Femur (tissue), 1 donor: ENCODE data around the gene CCDC102A.

Experiments
- DNase-seq: peaks from one replicate; pipeline ENCODE4 v3.0.0-alpha.2; 2017

CCDC102A gene

DNA sequence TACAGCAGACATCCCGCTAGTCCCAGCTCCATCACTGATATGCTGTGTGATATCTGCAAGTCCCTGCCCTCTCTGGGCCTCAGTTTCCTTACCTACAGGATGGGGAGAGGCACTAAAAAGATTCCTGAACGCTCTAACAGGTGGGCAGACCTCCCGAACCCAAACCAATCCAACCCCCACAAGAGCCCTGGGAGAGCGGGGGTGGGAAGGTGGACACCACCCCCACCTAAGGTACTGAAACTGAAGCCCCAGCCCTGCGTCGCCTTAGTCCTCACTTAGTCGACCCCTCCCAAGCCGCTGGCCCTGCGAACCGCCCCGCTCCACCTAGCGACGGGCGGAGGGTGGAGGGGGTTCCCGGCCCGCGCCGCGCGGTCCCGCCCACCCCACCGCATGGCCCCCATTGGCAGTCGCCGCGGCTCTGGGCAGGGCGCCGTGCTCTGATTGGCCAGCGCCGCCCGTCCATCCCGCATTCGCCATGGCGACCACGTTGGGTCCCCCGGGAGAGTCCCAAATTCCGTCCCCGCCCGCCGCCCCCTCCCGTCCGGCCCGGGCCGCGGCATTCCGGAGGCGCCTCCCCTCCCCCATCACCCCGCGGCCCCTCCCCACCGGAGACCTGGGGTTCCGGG, 578 bp downstream of the CCDC102A start:
- DNase-seq: peak; percentile 96

DNA sequence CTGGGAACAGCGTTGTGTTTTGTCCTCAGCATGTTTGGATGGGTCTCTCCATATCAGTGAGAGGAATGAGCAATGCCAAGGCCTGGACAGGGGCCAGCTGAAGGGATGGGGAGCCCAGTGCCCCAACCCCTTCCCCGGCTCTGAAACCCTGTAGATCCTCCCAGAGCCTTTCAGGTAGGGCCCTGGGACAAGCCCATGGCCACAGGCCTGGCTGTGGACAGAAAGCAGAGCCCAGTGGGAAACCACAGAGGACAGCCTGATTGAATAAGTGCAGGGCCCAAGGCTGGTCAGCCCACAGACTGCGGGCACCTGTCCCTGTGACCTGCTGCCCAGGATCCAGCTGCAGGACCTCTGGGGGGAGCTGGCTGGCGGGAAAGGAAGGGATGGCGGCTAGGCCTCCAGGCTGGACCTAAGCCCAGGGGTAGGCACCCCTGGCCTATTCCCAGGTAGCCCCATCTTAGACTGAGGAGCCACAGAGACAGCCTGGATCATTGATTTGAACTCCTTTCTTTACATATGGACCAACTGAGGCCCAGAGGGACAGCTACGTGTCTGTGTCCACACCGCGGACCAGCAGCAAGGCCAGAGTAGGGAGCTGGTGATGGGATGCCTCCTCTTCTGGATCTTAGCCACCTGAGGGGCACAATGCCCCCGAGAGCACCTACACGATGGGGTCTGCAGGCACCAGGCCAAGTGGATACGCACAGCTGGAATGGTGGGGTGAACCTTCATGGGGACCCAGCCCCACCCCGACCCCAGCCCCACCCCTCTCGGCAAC, 1.3 kb downstream of the CCDC102A start:
- DNase-seq: peak; percentile 49

DNA sequence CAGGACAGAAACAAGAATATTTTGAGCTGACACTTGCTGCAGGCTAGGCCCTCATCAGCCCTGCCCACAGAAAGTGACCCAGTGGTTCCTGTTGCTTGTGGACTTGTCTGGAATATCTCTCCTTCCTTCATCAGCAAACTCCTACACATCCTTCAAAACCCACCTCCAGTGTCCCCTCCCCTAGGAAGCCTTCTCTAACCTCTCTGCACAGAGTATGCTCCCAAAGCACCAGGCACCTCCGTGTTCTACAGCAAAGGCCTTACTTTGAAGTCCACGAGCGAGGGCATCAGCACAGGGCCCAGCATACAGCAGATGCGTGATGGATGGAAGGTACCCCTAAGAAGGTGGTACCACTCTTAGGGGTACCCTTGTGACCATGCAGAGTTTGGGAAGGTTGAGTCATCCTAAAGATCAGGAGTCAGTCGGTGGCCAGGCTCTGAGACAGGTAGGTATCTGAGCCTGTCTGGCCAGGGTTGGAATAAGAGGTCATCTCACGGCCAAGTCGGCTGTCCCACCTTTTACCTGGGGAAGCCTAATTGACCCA, 2.0 kb downstream of the CCDC102A start:
- peak; percentile 13 for DNase-seq

DNA sequence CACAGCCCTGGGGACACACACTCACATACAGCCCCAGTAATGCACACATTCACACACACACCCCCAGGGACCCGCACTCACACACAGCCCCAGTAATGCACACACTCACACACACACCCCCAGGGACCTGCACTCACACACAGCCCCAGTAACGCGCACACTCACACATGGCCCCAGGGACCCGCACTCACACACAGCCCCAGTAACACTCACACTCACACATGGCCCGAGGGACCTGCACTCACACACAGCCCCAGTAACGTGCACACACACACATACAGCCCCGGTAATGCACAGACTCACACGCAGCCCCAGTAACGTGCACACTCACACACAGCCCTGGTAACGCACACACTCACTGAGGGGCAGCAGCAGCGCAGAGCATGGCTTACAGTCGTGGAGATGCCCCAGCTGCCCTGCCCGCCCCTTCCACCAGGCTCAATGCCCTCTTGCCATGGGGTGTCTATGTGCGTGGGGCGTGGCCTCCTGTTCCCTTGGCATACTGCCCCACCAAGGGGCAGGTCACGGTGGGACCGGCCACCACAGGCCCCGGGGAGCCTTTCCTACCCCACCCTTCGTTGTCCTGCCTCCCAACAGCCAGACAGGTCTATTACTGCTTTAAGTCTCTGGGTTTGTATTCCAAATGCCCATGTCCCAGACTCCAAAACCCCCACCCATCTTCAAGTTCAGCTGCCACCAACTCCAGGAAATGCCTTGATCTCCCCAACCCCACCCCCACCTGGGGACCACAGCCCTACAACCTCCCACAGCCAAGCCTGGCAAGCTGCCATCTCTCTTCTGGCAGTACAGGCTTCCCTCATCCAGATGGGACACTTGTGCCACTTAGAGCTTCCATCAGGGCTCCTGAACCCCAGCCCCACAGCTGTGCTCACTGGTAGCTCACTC, 2.7 kb downstream of the CCDC102A start:
- DNase-seq: peak; percentile 61

DNA sequence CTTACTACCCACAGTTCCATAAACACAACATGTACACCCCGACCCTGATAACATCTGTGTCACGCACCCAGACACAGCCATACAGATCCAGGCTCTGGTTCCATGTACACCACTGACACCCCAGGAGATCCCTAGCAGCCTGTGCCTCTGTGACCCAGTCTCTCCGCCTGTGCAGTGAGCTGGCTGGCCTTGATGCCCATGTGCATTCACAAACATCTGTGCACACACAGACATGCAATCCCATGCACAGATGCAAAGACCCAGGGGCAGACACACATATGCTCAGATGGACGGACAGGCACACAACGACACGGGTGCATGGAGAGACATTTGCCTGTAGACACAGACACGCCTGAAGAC, 4.1 kb downstream of the CCDC102A start:
- no peak for DNase-seq

DNA sequence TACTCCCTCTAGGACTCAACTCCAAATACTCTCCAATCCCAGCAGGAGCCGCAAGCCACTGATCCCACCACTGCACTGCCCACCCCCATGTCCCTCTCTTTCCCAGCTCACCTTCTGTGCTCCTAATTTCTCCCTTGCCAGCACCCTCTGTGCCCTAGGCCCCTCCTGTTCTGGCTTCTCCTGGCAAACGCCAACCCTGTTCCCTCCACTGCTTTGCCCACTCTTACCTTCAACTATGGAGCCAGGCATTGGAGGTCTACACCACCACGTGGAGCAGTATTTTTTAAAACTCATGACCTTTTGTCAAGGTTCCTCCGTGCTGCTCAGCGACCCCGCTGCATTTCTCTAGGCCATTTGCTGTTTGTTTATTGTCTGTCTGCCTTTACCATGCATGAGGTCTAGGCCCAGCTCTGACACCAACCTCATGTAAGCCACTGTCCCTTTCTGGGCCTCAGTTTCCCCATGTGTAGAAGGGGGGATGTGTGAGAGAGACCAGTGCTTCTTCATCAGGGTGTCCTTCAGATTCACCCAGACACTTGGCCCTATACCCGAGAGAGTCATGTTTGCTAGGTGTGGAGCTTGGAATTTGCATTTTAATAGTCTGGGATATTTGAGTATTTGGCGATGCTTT, 4.6 kb downstream of the CCDC102A start:
- DNase-seq: peak; percentile 15

DNA sequence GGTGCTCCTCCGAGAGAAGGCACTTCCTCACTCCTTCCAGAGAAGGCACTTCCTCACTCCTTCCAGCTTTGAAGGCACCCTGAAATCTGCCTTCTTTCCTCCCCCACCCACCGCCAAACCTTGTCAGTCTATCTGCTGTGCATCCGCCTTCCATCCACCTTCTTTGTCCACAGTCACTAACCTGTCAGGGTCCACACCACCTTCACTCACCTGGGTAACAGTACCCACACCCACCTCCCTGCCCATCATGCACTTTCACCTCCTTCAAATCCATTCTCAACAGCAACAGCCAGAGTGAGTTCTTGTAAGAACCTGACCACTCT, 5.2 kb downstream of the CCDC102A start:
- peak; percentile 18 for DNase-seq

DNA sequence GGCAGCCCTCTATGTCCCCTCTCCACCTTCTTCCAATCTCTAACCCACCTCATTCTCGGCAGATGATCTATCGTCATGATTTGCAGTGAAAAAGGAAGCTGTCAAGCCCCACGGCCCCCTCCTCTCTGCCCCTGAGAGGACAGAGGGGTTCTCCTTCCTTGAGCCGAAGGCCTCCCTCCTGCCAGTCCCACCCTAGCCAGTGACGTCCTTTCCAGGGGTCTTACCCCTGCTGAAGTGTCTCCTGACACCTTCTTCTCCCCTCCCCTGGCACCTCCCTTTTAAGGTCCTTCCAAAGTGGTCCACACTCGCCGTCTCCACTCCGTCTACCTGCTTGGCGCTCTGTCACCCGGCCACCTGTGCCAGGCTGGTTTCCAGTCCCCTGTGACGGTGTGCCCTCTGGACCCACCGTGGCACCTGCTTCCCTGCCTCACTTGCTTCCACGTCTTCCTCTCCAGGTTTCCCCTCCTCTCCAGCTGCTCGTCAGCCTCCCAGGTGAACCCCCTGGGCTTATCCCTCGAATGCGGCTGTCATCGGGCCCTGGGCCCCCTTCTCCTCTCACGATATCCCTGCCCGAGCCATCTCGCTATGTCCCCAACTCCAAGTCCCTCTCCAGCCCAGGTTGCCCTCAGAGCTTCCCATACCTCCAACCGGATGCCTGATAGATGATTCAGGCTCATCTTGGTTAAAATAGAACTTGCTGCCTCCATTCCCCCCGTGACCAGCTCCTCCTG, 5.7 kb downstream of the CCDC102A start:
- DNase-seq: peak; percentile 26

DNA sequence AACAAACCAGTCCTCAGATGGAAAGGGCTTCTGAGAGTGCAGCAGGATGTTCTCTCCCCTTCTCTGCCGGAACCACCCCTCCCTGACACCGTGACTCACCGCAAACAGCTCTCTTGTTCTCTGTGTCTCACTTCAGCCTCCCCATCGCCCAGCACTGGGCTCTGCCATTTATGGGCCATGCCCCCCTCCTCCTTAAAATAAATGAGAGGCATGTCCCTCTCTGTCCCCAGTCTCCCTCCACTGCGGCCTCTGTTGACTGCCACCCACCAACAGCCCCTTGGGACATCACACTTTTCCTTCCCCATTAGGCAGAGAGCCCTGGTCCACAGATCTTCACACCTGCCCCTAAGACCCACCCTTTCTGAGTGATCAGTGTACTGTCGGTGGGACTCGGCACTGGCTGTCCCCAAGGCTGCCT, 6.3 kb downstream of the CCDC102A start:
- DNase-seq: peak; percentile 51

DNA sequence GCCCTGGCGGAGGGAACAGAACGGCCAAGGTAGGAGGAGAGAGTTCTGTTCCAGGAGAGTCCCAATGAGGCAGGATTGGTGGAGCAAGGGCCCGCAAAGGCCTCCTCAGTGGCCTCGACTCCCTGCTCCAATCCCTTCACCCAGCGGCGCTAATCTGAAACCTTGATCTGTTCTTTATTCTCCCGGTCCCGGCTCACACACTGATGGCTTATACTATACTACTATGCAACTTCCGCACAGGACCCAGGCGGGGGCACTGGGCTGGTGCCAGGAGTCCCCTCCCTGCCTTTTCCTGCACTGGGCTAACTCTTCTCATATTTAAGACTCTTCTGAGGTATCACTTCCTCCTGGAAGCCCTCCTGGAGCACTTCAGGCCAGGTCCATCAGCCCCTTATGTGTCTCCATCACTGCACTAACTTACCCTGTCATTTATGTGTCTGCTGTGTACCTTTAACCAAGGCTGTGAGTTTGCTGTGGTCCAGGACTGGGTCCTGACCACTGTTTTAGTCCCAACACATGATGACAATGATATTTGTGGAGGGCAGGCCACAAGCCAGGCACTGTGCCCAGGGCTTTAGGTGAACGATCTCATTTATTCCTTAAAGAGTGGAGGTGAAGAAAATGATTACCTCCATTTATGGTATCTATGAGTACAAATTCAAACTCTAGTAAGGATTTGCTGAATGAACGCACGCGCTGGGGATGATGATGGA, 6.8 kb downstream of the CCDC102A start:
- DNase-seq: no peak

DNA sequence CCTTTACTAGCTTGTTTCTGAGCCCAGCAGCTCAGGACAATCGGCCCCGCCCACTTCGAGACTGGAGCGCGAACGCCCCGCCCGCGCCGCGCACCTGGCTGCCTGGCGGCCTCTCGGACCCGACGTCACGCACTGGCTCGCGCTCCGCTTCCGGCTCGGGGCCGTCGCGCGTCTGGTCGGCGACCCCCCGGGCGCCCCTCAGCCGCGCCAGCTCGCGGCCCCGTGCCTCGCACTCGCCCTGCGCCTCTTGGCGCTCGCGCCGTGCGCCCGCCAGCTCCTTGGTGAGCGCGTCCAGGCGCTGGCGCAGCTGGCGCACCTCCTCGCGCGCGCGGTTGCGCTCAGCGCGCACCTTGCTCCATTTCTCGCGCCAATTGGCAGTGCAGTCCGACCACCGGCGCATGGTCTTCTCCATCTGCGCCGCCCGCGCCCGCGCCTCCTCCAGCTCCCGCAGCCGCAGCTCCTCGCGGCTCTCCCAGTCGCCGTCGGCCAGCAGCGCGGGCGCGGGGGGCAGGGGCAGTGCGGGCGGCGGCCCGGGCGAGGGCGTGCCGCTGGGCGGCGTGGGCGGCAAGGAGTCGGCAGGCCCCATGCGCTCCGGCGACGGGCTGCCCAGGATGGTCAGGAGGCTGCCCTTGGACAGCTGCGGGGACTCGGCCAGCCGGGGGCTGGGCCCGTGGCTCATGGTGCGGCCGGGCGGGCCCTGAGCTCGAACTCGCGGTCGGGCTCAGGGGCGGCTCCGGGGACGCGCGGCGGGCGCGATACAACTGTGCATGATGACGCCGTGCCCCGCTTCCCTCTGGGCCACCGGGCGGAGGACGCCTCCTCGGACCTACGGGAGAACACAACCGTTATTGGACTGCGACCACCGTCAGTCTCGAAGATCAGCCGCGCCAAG, 7.6 kb downstream of the CCDC102A start:
- DNase-seq: peak; percentile 23

DNA sequence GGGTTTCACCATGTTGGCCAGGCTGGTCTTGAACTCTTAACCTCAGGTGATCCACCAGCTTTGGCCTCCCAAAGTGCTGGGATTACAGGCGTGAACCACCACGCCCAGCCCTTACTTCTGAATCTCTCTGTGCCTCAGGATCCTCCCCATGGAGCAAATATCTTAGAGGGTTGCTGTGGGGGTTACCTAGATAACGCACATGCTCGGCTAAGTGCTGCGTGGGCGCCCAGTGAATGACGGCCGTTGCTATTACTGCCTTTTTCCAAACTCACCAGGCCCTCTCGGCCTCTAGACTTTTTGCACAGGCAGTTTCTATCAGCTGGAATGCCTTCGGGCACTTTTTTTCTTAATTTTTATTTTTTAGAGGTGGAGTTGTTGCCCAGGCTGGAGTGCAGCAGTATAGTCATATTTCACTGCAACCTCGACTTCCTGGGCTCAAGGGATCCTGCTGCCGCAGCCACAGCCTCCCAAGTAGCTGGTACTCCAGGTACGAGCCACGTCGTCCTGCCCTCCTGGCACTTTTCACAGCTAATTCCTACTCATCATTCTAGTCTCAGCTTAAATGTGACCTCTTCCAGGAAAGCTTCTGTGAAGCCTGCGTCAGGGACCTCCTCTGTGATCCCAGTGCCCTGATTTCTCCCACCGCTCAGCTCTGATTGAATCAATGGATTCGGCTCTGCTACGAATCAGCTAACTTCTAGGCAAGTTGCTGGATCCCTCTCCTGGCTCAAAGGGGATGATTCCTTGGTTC, 8.6 kb downstream of the CCDC102A start:
- DNase-seq: no peak

DNA sequence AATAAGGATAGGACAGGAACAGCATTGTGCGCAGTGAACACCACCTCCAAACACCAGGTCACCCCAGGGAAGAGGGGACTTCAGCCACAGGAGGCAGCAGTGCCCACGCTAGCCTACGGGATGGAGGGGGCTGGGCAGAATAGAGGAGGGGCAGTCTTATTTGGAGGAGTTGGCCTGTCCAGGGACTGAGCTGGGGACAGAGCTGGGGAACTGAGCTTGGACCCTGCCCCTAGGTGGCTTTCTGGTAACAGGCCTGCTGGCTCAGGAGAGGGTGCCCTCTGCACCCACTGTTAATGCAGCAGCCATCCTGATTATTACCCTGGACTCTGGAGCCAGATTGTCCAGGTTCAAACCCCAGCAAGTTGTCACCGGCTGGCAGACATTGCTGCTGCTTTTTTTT, 9.3 kb downstream of the CCDC102A start:
- no peak for DNase-seq

DNA sequence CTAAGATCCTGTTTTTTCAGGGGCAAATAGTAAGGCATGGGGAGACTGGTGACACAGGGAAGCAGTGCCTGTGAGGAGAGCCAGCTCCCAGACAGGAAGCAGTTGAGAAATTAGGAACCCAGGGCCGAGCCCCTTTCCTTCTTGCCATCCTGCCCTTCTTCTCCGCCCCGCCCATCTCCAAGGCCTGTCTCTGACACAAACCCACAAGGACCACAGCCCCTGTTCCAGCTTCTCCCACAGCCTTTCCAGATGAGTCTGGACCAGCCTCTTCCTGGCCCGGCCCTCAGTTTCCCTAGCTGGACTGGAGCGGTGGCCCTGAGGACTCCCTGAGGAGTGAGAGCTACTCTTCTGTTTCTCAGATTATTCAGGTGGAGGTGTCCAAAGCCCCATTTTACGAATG, 9.9 kb downstream of the CCDC102A start:
- no peak for DNase-seq

DNA sequence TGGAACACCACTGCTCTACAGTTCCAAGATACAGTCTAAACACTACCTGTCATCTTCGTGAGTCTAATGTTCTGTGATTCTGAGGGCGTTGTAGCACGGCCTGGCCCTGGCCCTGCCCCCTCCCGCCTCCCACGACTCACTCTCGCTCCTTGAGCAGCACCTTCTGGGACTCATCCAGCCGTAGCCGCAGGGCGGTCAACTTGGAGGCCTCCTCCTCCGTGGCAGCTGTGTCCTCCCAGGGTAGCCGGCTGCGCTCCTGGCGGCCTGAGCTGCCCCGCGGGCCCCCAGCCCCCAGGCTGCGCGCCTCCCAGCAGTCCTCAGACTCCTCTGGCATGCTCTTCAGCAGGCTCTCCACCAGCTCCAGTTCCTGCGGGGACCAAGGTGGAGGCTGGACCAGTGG, 10.6 kb downstream of the CCDC102A start:
- no peak for DNase-seq

DNA sequence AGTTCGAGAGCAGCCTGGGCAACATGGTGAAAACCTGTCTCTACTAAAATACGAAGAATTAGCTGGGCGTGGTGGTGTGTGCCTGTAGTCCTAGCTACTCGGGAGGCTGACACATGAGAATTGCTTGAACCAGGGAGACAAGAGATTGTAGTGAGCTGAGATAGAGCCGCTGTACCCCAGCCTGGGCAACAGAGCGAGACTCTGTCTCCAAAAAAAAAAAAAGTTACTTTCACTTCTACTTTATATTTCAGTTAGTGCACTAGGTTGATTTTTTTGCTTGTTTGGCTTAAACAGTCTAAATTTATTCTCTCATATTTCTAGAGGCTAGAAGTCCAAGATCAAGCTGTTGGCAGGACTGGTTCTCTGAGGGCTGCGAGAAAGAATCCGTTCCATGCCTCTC, 13.4 kb downstream of the CCDC102A start:
- DNase-seq: no peak

DNA sequence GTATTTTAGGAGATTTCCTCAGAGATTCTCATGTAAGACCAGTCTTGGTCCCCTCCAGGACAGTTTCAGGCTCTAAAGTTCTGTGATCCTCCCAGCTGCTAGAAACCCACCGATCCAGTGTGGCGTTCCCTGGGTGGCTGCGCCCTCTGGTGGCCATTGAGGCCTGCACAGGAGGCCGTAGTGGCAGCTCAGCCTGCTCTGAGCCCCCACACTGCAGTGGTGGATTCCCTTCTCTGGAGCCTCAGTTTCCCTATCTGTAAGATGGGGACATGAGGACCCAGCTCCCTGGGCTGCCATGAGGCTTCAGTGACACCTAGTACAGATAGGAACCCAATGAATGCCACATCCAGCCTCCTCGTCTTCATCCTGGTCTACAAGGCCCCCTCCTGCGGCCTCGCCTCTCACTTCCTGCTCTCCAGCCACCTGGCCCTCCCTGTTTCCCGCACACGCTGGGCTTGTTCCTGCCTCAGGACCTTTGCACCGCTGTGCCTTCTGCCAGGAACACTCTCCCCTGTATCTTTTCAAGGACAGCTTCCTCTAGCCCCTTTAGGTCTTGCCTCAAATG, 16.5 kb downstream of the CCDC102A start:
- DNase-seq: peak; percentile 85

DNA sequence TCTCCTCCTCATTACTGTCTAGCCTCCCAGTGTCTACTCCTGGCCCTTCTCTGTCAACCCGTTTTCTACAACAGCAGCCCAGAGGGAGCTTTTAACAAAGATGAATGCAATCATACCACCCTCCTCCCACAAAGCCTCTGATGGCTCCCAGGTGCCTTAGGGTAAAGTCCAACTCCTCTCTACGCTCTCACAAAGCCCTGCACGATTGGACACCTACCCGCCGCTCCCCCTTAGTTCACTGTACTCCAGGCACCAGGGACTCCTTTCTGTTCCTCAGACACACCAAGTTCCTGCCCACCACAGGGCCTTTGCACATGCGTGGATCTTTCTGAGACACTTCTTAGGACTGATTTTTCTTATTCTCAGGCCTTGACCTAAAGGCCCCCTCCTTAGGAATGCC, 17.4 kb downstream of the CCDC102A start:
- DNase-seq: no peak

DNA sequence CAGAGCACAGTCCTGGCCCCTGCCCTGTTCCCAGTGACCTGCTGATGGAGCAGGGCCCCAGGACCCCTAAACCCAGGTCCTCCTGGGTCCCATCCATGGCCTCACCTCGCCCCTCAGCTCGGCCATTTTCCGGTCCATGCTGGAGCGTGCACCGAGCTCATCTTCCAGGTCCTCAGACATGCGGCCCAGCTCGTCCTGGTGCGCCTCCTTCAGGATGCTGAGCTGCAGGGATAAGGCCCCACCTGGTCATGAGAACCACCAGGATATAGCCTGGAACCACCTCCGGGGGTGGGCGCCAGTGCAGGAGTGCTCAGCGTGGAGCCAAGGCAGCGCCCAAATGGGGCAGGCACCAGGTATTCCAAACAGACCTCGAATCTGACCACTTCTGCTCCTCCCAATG, 17.9 kb downstream of the CCDC102A start:
- DNase-seq: no peak
